NCI-H1930 (cell line): Measurements from ENCODE around the gene POLD2.

ENCODE experiments used
- DNase-seq, 2 experiments: peaks; one replicate each; lab custom pipeline; 2025; lab: John Stamatoyannopoulos, UW

POLD2 gene

DNA sequence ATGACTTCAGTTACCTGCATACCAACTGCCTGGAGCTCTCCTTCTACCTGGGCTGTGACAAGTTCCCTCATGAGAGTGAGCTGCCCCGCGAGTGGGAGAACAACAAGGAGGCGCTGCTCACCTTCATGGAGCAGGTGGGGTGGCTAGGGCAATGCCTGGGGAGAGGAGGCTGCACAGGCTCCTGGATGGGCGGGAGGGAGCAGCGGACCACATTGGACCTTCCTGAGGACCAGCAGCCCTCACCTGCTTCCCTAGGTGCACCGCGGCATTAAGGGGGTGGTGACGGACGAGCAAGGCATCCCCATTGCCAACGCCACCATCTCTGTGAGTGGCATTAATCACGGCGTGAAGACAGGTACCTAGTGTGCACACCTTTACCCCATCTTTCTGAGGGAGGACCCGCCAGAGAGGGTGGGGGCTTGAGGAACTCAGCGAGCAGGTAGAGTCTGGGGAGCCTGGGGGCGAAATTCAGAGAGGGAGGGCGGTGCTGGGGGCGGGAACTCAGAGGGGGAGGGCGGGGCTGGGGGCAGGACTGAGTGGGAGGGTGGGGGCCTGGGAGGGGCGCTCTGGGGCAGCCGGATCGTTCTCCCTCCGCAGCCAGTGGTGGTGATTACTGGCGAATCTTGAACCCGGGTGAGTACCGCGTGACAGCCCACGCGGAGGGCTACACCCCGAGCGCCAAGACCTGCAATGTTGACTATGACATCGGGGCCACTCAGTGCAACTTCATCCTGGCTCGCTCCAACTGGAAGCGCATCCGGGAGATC is 10.2 kb downstream of the POLD2 start:
- no peak for DNase-seq

DNA sequence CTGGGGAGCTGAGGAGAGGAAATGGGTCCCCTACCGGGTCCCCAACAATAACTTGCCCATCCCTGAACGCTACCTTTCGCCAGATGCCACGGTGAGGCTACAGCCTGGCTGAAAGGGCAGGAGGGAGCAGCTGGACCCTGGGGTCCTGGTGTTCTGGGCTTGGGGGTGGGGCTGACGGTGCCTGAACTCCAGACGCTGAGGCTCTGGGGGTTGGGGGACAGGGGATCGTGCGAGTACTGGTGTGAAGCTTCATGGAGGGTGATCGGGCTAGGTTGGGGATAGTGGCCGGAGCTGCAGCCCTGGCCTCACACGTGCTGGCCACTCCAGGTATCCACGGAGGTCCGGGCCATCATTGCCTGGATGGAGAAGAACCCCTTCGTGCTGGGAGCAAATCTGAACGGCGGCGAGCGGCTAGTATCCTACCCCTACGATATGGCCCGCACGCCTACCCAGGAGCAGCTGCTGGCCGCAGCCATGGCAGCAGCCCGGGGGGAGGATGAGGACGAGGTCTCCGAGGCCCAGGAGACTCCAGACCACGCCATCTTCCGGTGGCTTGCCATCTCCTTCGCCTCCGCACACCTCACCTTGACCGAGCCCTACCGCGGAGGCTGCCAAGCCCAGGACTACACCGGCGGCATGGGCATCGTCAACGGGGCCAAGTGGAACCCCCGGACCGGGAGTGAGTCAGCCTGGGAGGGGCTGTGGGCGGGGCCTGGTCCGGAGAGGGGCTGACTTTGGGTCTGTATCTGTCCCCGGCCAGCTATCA is 10.9 kb downstream of the POLD2 start:
- DNase-seq = peak; percentile 9 to 16

DNA sequence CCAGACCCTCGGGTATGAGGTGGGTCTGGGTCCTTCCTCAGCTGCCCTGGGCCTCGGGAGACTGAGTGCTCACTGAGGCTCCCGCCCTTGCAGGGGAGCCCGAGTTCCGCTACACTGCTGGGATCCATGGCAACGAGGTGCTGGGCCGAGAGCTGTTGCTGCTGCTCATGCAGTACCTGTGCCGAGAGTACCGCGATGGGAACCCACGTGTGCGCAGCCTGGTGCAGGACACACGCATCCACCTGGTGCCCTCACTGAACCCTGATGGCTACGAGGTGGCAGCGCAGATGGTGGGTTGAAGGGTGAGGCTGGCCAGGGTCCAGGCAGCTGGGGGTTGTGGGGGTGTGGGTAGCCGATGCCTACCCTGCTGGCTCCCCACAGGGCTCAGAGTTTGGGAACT is 11.6 kb downstream of the POLD2 start:
- DNase-seq = no peak

DNA sequence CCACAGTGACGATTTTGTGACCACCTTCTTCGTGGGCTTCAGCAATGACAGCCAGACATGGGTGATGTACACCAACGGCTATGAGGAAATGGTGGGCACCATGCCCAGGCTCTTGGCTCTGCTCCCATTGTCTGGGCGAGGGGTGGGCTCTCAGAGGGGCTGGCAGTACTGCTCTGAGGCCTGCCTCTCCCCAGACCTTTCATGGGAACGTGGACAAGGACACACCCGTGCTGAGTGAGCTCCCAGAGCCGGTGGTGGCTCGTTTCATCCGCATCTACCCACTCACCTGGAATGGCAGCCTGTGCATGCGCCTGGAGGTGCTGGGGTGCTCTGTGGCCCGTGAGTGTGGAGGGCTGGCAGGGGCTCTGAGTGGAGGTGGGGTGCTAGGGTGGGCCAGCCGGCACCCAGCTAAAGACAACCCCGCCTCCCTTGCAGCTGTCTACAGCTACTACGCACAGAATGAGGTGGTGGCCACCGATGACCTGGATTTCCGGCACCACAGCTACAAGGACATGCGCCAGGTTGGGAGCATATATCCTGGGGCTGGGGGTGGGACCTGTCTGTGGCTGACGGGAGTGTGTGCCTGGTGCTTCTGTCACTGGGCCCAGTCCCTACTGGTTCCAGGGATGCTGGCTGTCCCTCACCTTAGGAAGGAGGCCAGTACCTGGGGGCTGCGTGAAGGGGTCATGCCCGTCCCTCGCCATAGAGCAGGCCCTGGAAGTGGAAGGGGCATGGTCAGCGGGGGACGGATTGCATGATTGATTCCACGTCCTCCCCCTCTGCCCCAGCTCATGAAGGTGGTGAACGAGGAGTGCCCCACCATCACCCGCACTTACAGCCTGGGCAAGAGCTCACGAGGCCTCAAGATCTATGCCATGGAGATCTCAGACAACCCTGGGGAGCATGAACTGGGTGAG is 12.4 kb downstream of the POLD2 start:
- DNase-seq = no peak

DNA sequence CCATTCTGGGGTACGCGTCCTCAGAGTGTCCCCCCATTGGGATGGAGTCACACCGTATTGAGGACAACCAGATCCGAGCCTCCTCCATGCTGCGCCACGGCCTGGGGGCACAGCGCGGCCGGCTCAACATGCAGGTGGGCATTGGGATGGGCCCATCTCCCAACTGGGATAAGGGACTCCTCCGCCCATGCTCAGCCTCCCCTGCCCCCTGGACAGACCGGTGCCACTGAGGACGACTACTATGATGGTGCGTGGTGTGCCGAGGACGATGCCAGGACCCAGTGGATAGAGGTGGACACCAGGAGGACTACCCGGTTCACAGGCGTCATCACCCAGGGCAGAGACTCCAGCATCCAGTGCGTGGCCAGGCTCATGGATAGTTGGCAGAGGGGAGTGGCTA is 13.4 kb downstream of the POLD2 start:
- DNase-seq = no peak

DNA sequence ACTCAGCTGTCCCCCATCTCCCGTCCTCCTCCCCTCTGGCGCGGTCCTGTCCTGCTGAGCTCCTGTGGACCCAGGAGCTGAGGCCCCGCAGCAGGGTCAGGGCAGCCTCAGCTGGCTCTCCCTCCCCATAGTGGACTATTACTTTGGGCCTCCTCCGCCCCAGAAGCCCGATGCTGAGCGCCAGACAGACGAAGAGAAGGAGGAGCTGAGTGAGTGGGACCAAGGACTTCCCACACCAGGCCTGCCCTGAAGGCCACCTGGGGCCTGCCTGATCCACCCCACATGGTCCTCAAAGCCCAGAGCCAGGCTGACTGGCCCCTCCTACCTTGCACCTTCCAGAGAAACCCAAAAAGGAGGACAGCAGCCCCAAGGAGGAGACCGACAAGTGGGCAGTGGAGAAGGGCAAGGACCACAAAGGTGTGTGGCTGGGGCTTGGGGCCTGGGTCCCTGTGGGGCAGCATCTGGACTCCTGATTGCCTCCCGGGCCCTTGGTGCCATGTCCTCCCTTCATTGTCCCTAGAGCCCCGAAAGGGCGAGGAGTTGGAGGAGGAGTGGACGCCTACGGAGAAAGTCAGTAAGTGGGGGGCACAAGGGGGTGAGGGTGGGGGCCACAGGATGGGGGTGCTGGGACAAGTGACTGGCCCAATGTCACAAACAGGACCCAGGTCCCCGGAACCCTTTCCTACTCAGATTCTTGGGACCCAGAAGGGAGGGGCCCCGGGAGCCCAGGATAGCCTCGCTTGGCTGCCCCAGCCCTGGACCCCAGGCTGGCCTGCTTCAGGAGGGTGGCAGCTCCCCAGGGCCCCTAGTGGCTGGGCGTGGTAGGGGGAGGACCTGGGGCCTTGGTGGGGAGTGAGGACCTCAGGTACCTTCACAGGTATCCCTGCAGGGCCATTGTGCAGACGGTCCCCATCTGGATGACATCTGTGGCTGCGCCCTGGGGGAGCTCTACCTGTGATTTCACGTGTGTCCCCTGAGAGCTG is 14.3 kb downstream of the POLD2 start:
- DNase-seq = no peak

DNA sequence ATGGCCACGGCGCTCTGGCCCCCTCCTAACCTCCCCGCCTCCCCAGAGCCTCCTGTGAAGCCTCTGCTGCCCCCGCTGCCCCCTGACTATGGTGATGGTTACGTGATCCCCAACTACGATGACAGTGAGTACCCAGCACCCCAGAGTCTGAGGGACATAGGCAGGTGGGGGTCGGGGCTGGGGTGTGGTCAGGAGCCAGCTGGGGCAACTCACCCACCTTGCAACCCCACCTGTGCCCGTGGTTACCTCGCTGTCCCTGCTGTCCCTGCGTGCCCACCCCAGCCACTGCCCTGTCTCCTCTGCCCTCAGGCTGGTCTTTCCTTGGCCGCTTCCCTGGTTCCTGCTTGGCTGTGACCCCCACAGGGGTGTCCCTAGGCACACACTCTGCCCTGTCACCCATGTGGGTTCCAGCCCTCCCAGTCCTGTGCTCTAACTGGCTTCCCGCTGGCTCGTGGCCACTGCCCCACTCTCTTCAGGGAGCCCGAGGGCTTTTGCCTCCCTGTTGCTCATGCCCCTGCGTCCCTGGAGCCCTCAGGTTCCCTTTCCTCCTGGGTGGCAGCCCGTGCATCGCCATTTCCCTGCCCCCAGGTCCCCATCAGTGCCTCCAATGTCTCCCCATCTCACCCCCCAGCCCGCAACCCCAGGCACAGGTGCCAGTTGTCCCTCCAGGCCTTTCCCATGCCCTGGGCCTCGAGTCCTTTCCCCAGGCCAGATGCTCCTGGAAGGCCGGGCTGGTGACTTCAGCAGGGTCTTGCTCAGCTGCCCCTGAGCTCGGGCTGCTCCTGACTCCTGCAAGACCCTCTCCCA is 15.2 kb downstream of the POLD2 start:
- no peak for DNase-seq

DNA sequence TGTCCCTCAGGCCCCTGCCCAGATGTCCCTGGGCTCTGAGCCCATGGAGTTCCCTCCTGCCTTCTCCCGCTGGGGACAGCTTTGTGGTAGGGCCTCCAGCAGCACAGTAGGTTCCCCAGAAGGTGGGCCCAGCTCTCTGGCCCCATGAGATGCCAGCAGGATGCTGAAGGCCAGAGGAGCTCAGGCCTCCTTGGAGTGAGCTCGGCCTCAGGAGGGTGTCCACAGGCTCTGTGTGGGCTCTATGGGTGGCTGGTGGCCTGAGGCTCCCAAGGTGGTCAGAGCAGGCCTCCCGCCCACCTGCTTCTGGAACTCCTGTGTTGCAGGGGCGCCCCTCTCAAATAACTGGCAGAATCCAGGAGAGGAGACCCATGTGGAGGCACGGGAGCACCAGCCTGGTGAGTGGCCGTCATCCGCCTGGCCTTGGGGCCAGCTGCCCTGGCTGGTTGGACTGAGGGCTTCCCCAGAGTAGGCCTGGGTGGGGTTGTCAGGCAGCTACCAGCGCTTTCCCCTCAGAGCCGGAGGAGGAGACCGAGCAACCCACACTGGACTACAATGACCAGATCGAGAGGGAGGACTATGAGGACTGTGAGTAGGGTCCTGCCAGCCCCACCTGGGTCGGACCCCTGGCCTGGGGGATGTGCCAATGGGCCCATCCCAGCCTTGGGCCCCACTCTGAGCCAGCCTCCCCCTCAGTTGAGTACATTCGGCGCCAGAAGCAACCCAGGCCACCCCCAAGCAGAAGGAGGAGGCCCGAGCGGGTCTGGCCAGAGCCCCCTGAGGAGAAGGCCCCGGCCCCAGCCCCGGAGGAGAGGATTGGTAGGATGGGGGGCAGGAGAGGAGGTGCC is 16.0 kb downstream of the POLD2 start:
- DNase-seq = no peak

DNA sequence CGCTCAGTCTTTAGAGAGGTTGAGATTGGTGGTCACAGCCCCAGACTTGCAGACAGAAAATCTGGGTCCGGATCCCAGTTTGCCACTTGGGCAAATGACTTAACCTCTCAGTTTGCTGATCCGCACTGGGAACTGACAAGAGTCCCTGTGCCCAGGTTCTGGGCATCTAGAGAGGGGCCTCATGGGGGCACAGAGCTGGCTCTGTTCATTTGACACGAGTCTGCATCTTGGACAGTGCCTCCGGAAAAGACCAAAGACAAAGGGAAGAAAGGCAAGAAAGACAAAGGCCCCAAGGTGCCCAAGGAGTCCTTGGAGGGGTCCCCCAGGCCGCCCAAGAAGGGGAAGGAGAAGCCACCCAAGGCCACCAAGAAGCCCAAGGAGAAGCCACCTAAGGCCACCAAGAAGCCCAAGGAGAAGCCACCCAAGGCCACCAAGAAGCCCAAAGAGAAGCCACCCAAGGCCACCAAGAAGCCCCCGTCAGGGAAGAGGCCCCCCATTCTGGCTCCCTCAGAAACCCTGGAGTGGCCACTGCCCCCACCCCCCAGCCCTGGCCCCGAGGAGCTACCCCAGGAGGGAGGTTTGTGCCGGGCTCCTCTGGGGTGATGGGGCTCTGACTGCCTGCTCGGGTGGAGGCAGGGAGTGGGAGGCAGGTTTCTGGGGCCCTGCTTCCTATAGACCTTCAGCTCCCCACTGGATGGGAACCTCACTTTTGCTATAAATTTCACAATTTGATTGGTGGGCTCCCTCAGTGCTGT is 16.9 kb downstream of the POLD2 start:
- no peak for DNase-seq

DNA sequence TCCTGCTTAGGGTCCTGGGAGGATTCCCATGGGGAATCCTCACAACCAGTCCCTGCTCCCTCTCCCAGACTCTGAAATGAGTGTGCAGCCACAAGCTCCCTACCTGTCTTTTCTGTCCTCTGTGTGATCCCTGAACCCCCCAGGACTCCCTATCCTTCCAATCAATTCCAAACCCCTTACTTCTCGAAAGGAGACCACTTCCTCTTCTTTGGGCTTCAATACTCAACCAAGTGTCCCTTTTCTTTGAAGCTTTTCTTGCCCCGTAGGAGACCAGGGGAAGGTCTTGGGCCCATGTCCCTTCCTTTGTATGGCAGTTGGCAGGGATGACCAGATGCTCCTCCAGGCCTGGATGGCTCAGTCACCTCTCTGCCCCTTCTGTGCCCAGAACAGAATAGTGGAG is 17.5 kb downstream of the POLD2 start:
- DNase-seq = no peak

DNA sequence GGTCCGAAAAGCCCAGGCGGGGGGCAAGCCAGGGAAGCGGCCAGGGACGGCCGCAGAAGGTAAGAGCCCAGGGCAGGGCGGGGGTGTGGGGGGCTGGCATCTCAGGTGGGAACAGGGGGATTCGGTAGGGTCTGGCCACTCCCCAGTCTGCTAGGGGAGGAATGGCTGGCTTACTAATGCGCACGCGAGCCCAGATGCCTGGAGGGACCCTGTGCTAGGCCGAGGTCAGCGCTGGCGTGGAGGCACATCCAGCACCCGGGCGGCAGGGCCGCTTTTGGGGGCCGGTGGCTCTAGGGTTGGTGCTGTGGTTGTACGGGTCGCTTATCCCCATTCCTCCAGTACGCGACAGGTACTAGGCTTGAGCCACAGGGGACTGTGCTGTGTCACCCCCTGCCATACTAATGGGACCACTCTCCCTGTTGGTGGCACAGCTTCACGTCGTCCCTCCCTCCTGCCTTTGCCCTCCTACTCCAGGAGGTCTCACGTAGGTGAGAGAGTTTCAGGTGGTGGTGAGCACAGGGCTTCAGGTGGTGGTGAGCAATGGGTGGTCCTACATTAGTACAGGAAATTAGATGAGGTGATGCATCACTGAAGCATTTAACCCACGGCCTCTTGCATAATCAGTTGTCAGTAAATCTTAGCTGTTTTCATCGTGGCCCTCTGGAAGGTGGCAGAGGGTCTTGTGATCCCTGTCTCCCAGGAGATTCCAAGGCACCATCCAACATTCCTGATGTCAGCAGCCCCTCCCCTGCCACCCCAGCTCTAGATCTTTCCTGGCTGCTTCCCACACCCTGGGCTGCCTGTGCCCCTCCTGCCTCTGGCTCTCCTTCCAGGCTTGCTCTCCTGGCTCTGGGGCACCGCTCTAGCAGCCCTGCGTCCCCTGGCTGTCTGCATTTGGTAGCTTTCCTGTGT is 18.2 kb downstream of the POLD2 start:
- no peak for DNase-seq

DNA sequence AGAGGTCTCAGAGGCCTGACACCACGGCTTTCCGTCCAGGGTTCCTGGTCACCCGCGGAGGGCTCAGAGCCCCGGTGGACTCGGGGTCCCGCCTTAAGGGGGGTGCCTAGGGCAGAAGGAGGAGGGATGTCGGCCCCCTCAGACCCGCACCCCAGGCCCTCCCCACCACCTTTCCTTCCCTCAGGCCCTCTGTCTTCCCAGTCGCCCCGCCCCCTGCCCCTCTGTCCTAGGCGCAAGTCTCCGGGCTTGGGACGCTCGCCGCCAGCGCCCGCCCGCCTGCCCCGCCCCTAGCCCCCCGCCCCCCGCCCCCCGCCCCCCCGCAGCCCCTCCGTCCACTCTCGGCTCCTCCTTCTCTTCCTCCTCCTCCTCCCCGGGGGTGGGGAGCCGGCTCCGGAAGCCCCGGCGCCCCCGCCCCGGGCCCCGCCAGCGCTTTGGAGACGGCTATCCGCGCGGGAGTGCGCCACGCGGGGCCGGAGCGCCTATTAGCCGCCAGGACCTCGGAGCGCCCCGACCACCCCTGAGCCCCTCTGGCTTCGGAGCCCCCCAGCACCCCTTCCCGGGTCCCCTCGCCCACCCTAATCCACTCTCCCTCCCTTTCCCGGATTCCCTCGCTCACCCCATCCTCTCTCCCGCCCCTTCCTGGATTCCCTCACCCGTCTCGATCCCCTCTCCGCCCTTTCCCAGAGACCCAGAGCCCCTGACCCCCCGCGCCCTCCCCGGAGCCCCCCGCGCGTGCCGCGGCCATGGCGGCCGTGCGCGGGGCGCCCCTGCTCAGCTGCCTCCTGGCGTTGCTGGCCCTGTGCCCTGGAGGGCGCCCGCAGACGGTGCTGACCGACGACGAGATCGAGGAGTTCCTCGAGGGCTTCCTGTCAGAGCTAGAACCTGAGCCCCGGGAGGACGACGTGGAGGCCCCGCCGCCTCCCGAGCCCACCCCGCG is 19.2 kb downstream of the POLD2 start, which contains the start of gene AEBP1:
Gene AEBP1 (plus strand): TSS at position 423 of the 937 bp plus-strand sequence. CDS start 321 bp downstream, at position 744.
- peak in 1 of 2 experiments; percentile 35 for DNase-seq

DNA sequence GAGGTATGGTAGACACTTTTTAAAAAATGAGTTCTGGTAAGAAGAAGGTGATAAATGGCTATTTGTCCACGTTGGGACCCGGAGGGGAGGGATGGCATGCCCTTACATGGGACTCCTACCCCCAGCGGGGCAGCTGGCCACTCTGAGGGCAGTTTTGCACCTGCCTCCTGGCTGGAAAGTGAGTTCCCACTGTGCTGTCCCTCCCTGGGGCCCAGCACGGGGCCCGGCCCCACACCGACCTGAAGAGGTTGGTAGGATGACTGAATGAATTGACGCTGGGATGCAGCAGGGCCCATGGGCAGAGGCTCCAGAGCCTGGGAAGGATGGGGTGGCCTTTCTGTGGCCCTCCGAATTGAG is 19.8 kb downstream of the POLD2 start:
- no peak for DNase-seq

DNA sequence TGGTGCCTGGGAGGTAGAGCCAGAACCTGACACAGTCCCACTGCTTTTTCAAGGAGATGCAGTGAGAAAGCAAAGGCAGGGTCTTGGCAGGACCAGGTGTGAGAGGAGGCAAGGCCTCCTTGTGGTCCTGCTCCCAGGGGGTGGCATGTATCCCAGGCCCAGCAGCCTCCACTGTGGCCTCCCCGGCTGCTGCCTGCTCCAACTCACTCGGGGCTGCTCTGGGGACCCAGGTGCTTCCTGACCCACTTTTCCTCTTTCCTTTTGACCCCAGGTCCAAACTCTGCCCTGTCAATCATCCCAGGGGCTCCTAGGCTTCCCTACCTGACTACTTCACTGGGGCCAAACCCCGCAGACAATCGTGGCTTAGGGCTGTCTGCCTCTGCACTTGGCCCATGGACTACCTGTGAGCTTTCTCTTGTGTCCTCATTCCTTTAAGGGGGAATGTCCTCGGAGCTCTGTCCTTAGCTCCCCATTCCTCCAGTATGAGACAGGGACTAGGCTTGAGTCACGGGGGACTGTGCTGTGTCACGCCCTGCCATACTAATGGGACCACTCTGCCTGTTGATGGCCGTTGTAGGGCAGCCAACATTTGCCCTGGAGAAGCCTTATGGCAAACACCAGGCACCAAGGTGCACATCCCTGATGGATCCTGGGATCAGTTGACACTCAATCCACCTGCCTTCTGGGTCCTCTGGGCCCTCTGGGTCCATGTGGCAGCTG is 20.3 kb downstream of the POLD2 start:
- no peak for DNase-seq

DNA sequence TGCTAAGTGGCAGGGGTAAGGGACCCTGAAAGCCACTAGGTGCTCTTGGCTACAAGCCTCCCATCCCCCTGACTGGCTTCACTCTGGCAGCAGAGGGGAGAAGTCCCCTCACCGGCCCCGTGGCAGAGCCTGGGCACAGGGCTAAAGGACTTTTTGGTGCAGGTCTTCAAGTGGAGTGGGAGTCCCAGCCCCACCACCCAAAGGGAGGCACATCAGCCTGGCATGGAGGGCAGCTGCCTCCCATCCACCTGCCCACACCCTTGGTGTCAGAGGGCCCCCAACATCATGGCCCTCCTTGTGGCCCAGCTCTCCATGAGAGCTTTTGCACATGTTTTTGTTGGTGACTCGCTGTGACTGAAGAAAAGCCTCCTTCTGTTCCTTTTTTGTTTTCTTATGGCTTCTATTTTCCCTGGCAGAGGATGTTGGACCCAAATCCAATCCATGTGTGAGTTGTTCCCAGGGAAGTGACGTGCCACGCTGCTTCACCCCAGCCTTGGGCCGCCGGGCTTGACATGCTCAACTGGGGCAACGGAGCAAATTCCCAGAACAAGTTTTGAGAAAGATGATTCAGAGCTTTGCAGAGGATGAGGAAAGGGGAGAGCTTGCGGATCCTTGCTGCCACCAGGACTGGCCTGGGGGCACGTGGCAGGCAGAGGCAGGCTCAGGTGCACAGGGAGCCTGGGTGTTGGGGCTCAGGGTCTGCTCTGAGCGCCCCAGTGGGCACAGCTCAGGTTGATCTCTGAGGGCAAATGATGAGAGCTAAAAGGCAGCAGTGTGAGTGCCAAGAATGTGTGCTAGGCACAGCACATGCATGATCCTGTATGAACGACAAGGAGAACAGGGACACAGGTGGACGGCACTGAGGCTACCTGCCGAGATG is 21.1 kb downstream of the POLD2 start:
- no peak for DNase-seq
